Prostate gland (tissue), 2 donors: ENCODE measurements around the gene CRYBB3. TPM values are rescaled to one million over a fixed set of nuclear protein-coding genes. Genes with fewer than 3 reads are reported as not detected.

ENCODE experiments used
- small RNA-seq, 2 donors: library from RNA; depleted of rRNA; stranded (forward); fragments of <200 nt; gene quantifications; one replicate each; pipeline ENCODE3, GENCODE V24; 2016
- total RNA-seq, 2 donors: library from RNA; depleted of rRNA; stranded (reverse); fragments of >200 nt; gene quantifications; one replicate each; pipeline ENCODE4 v1.1.0, GENCODE V29; 2016

Gene CRYBB3
- total RNA-seq, 2 donors from 2014 or later, result 0.36 TPM; not detected in 1

Small RNAs within 50 kb of the gene (small RNA-seq; reads per million reads assigned to genes)
- 0 reads per million in 2 donors for gene Z99916.2

Other genes starting within 250 kb of the CRYBB3 start
- 10 to 100 TPM; 44.8 to 53.1 TPM for gene KIAA1671, start 247.1 kb upstream of the CRYBB3 start, total RNA-seq
- 1 to 10 TPM in 1 of 2 donors, not detected in 1; 1.9 TPM for gene CRYBB2, start 19.8 kb downstream of the CRYBB3 start, total RNA-seq